ENCODE data around the gene TADA3. TPM values are rescaled to one million over a fixed set of nuclear protein-coding genes. Genes with fewer than 3 reads are reported as not detected.

The TADA3 gene
- total and polyA plus RNA-seq, 9 of the 15 experiments (the other 6 are each of a cell fraction or from before 2014, with no cell fraction given), result 4.1 to 110 (median 74.8) TPM

DNA sequence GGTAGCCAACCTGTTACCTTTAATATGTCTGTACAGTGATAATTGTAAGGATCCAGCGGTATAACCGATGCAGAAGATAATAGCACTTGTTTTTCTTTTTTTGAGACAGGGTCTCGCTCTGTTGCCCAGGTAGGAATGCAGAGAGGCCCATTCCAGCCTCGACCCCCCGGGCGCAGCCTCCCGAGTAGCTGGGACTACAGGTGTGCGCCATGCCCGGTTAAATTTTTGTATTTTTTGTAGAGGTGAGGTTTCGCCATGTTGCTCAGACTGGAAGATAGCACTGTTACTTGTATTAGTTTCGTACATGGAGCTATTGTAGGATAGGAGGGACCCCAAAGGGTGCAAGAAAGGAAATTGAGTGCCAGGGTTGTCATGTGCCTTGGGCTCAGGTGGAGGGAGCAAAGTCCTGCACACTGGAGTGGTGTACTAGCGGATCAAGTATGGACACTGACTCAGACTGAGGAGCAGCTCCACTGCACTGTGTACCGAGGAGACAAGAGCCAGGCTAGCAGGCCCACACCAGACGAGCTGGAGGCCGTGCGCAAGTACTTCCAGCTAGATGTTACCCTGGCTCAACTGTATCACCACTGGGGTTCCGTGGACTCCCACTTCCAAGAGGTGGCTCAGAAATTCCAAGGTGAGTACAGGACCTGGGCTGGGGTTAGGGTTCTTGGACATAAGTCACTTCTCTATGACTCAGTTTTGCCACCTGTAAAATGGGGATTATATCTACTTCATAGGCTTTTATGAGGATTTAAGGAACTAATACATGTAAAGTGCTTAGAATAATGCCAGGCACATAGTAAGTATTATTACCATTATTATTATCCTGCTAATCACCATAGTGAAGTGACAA lies 41.5 kb downstream of the TADA3 start (continued):
- TF ChIP-seq, protein P1, sequence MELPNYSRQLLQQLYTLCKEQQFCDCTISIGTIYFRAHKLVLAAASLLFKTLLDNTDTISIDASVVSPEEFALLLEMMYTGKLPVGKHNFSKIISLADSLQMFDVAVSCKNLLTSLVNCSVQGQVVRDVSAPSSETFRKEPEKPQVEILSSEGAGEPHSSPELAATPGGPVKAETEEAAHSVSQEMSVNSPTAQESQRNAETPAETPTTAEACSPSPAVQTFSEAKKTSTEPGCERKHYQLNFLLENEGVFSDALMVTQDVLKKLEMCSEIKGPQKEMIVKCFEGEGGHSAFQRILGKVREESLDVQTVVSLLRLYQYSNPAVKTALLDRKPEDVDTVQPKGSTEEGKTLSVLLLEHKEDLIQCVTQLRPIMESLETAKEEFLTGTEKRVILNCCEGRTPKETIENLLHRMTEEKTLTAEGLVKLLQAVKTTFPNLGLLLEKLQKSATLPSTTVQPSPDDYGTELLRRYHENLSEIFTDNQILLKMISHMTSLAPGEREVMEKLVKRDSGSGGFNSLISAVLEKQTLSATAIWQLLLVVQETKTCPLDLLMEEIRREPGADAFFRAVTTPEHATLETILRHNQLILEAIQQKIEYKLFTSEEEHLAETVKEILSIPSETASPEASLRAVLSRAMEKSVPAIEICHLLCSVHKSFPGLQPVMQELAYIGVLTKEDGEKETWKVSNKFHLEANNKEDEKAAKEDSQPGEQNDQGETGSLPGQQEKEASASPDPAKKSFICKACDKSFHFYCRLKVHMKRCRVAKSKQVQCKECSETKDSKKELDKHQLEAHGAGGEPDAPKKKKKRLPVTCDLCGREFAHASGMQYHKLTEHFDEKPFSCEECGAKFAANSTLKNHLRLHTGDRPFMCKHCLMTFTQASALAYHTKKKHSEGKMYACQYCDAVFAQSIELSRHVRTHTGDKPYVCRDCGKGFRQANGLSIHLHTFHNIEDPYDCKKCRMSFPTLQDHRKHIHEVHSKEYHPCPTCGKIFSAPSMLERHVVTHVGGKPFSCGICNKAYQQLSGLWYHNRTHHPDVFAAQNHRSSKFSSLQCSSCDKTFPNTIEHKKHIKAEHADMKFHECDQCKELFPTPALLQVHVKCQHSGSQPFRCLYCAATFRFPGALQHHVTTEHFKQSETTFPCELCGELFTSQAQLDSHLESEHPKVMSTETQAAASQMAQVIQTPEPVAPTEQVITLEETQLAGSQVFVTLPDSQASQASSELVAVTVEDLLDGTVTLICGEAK (IDR thresholded peaks at IDR 0.05), result no peak
- TF ChIP-seq, protein P1 (CRISPR knock-in tag; IDR thresholded peaks at IDR 0.05), result no peak
- TF ChIP-seq ZNF717 (CRISPR knock-in tag; IDR thresholded peaks at IDR 0.05) (no peak), CHD4 (IDR thresholded peaks at IDR 0.05; ENCODE audit: insufficient read depth, insufficient replicate concordance, low read depth, low read length, poor library complexity, severe bottlenecking) (peak; percentile 90), CBX8 (IDR thresholded peaks at IDR 0.05; ENCODE audit: borderline replicate concordance, extremely low read depth, low read depth, low read length, poor library complexity, severe bottlenecking) (no peak), POLR2B (IDR thresholded peaks at IDR 0.05; ENCODE audit: low read depth, partially characterized antibody) (no peak), COPS2 (conservative IDR thresholded peaks at IDR 0.05) (no peak), SP2 (IDR thresholded peaks at IDR 0.05; ENCODE audit: extremely low read depth, low read depth, low read length, poor library complexity, severe bottlenecking) (no peak), ZNF175 (CRISPR knock-in tag; IDR thresholded peaks at IDR 0.05; ENCODE audit: low read depth) (no peak), ZSCAN32 (CRISPR knock-in tag; IDR thresholded peaks at IDR 0.05) (no peak), U2AF2 (optimal IDR thresholded peaks at IDR 0.05; ENCODE audit: low read depth, low read length) (no peak)
- TF ChIP-seq, protein P2, sequence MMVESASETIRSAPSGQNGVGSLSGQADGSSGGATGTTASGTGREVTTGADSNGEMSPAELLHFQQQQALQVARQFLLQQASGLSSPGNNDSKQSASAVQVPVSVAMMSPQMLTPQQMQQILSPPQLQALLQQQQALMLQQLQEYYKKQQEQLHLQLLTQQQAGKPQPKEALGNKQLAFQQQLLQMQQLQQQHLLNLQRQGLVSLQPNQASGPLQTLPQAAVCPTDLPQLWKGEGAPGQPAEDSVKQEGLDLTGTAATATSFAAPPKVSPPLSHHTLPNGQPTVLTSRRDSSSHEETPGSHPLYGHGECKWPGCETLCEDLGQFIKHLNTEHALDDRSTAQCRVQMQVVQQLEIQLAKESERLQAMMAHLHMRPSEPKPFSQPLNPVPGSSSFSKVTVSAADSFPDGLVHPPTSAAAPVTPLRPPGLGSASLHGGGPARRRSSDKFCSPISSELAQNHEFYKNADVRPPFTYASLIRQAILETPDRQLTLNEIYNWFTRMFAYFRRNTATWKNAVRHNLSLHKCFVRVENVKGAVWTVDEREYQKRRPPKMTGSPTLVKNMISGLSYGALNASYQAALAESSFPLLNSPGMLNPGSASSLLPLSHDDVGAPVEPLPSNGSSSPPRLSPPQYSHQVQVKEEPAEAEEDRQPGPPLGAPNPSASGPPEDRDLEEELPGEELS (CRISPR knock-in tag; IDR thresholded peaks at IDR 0.05; ENCODE audit: borderline replicate concordance), result 0 out of 2 replicates have a peak, but pooled peaks have one; percentile 54
- TF ChIP-seq, protein P3, sequence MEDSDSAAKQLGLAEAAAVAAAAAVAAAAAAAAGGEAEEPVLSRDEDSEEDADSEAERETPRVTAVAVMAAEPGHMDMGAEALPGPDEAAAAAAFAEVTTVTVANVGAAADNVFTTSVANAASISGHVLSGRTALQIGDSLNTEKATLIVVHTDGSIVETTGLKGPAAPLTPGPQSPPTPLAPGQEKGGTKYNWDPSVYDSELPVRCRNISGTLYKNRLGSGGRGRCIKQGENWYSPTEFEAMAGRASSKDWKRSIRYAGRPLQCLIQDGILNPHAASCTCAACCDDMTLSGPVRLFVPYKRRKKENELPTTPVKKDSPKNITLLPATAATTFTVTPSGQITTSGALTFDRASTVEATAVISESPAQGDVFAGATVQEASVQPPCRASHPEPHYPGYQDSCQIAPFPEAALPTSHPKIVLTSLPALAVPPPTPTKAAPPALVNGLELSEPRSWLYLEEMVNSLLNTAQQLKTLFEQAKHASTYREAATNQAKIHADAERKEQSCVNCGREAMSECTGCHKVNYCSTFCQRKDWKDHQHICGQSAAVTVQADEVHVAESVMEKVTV (CRISPR knock-in tag; IDR thresholded peaks at IDR 0.05), result no peak

Data from K562 (cell line).